HG03565 (cell line): ENCODE data around the gene VEZT.
"Not testable (repeated sequence)": the region's sequence is repeated elsewhere in the genome, so short reads cannot be mapped to it uniquely, and the experiment has no call there.

Experiments
- ATAC-seq: cut with Tn5 transposase; IDR thresholded peaks from one replicate; pipeline ENCODE4 v1.9.1; 2021; ENCODE audit warnings: mild to moderate bottlenecking, moderate library complexity; ENCODE audit not compliant: unreplicated experiment

The VEZT gene

GRCh38 chr12:95224202-95225170 lies 6.9 kb downstream of the VEZT start:
- no peak for ATAC-seq

- ATAC-seq = no peak
These were observed 8.1 kb downstream of the VEZT start for GRCh38 chr12:95225645-95226212.

GRCh38 chr12:95227818-95228356 lies 10.3 kb downstream of the VEZT start:
- ATAC-seq = no peak

- ATAC-seq = no peak
These were observed 11.0 kb downstream of the VEZT start for GRCh38 chr12:95228617-95229016.

GRCh38 chr12:95229636-95230035 lies 12.0 kb downstream of the VEZT start:
- no peak for ATAC-seq

GRCh38 chr12:95230313-95230712 lies 12.7 kb downstream of the VEZT start:
- no peak for ATAC-seq

GRCh38 chr12:95231190-95231589 lies 13.6 kb downstream of the VEZT start:
- no peak for ATAC-seq

GRCh38 chr12:95234187-95234586 lies 16.6 kb downstream of the VEZT start:
- ATAC-seq = not testable (repeated sequence)

- not testable (repeated sequence) for ATAC-seq
These were observed 18.0 kb downstream of the VEZT start for GRCh38 chr12:95235621-95236020.

GRCh38 chr12:95237315-95237714 lies 19.7 kb downstream of the VEZT start:
- ATAC-seq = no peak

- no peak for ATAC-seq
These were observed 20.5 kb downstream of the VEZT start for GRCh38 chr12:95238150-95238549.

- ATAC-seq = no peak
These were observed 21.6 kb downstream of the VEZT start for GRCh38 chr12:95239216-95239615.

- ATAC-seq = not testable (repeated sequence)
These were observed 22.2 kb downstream of the VEZT start for GRCh38 chr12:95239835-95240234.

GRCh38 chr12:95240556-95240955 lies 22.9 kb downstream of the VEZT start:
- ATAC-seq = no peak

- ATAC-seq = not testable (repeated sequence)
These were observed 23.5 kb downstream of the VEZT start for GRCh38 chr12:95241138-95241537.

- no peak for ATAC-seq
These were observed 24.3 kb downstream of the VEZT start for GRCh38 chr12:95241761-95242506.

- no peak for ATAC-seq
These were observed 26.0 kb downstream of the VEZT start for GRCh38 chr12:95243497-95244183.

GRCh38 chr12:95244350-95244749 lies 26.7 kb downstream of the VEZT start:
- no peak for ATAC-seq

- no peak for ATAC-seq
These were observed 30.5 kb downstream of the VEZT start for GRCh38 chr12:95248095-95248494.

GRCh38 chr12:95248604-95249360 lies 31.2 kb downstream of the VEZT start:
- no peak for ATAC-seq
